ENCODE data around the gene XYLT1. TPM values are rescaled to one million over a fixed set of nuclear protein-coding genes. Genes with fewer than 3 reads are reported as not detected.

XYLT1 gene
- total RNA-seq, 6 experiments from 2014 or later, result 22.0 to 51.1 (median 27.5) TPM

GRCh38 chr16:17082095-17082882 is 388.5 kb downstream of the XYLT1 start:
- DNase-seq, result no peak
- Mint-ChIP-seq H3K4me3 (no peak overlapping the region), H3K9me3 (no peaks in the 10 kb centered on the region), H3K27me3 (ENCODE audit: insufficient read depth) (no peaks in the 10 kb centered on the region; the same call in 1 of the 2 replicates), H3K36me3 (ENCODE audit: low read depth) (no peaks in the 10 kb centered on the region), H3K4me1 (ENCODE audit: low read depth) (no peaks in the 10 kb centered on the region), H3K27ac (no peak overlapping the region)
- TF ChIP-seq CTCF (IDR thresholded peaks at IDR 0.05), result no peak

- H3K27me3 Mint-ChIP-seq (ENCODE audit: insufficient read depth), result no peaks in the 10 kb centered on the region; the same call in none of the 2 replicates
- no peak overlapping the region for H3K27ac Mint-ChIP-seq
- H3K9me3 Mint-ChIP-seq, result no peaks in the 10 kb centered on the region
- no peak for DNase-seq
- no peaks in the 10 kb centered on the region for H3K4me1 Mint-ChIP-seq (ENCODE audit: low read depth)
- no peak overlapping the region for H3K4me3 Mint-ChIP-seq
- no peaks in the 10 kb centered on the region for H3K36me3 Mint-ChIP-seq (ENCODE audit: low read depth)
- TF ChIP-seq CTCF (IDR thresholded peaks at IDR 0.05), result no peak
Observed at GRCh38 chr16:17080105-17080504, 390.7 kb downstream of the XYLT1 start.

- Mint-ChIP-seq H3K4me1 (ENCODE audit: low read depth) (no peaks in the 10 kb centered on the region), H3K9me3 (no peaks in the 10 kb centered on the region), H3K27ac (no peak overlapping the region), H3K36me3 (ENCODE audit: low read depth) (no peaks in the 10 kb centered on the region), H3K4me3 (no peak overlapping the region), H3K27me3 (ENCODE audit: insufficient read depth) (no peaks in the 10 kb centered on the region; the same call in none of the 2 replicates)
- DNase-seq, result no peak
- peak; percentile 28; the same call in 1 of the 2 replicates for TF ChIP-seq CTCF (IDR thresholded peaks at IDR 0.05)
Observed at GRCh38 chr16:17078931-17079631, 391.7 kb downstream of the XYLT1 start.

GRCh38 chr16:17076818-17077498 is 393.8 kb downstream of the XYLT1 start:
- Mint-ChIP-seq H3K4me1 (ENCODE audit: low read depth) (no peaks in the 10 kb centered on the region), H3K27me3 (ENCODE audit: insufficient read depth) (no peaks in the 10 kb centered on the region; the same call in none of the 2 replicates), H3K4me3 (no peak overlapping the region), H3K36me3 (ENCODE audit: low read depth) (no peaks in the 10 kb centered on the region), H3K9me3 (no peaks in the 10 kb centered on the region), H3K27ac (no peak overlapping the region)
- no peak for TF ChIP-seq CTCF (IDR thresholded peaks at IDR 0.05)
- DNase-seq, result no peak

GRCh38 chr16:17076092-17076754 is 394.5 kb downstream of the XYLT1 start:
- H3K36me3 Mint-ChIP-seq (ENCODE audit: low read depth), result no peaks in the 10 kb centered on the region
- no peaks in the 10 kb centered on the region for H3K9me3 Mint-ChIP-seq
- no peaks in the 10 kb centered on the region; the same call in none of the 2 replicates for H3K27me3 Mint-ChIP-seq (ENCODE audit: insufficient read depth)
- no peak for DNase-seq
- H3K4me1 Mint-ChIP-seq (ENCODE audit: low read depth), result no peaks in the 10 kb centered on the region
- no peak for TF ChIP-seq CTCF (IDR thresholded peaks at IDR 0.05)
- no peak overlapping the region for H3K4me3 Mint-ChIP-seq
- H3K27ac Mint-ChIP-seq, result no peak overlapping the region

All from HFFc6 (cell line).